Neural cell (in vitro differentiated cells): Measurements from ENCODE around the gene COX4I1. TPM values are rescaled to one million over a fixed set of nuclear protein-coding genes. Genes with fewer than 3 reads are reported as not detected.
"Not testable (repeated sequence)": the region's sequence is repeated elsewhere in the genome, so short reads cannot be mapped to it uniquely, and the experiment has no call there.

Experiments
- H2AFZ ChIP-seq: fragments of 200-600, 300-800 bp; sonication (generic), shearing (Covaris generic); 2 replicates; pipeline ENCODE4 v1.6.0; 2014; ENCODE audit warnings: low read depth, mild to moderate bottlenecking, antibody characterized with exemption, low read length, moderate library complexity
- H3F3A ChIP-seq: fragments of 200-600 bp; shearing (Covaris generic); 2 replicates; pipeline ENCODE4 v1.6.1; 2016; ENCODE audit warnings: mild to moderate bottlenecking, moderate library complexity, mixed read lengths, antibody characterized with exemption, low read length; ENCODE audit not compliant: insufficient read depth, poor library complexity, severe bottlenecking
- H3K27ac ChIP-seq: fragments of 200-600, 300-800 bp; sonication (generic), shearing (Covaris generic); 2 replicates; pipeline ENCODE4 v1.5.1; 2014; ENCODE audit warnings: mild to moderate bottlenecking, low read length, moderate library complexity
- H3K27me3 ChIP-seq: fragments of 300-800, 200-600 bp; sonication (generic), shearing (Covaris generic); 2 replicates; pipeline ENCODE4 v1.6.0; 2014; ENCODE audit warnings: mild to moderate bottlenecking, low read depth, low read length, moderate library complexity; ENCODE audit not compliant: insufficient read depth
- H3K36me3 ChIP-seq: fragments of 300-800, 200-600 bp; sonication (generic), shearing (Covaris generic); 2 replicates; pipeline ENCODE4 v1.5.1; 2014; ENCODE audit warnings: mild to moderate bottlenecking, antibody characterized with exemption, low read length, moderate library complexity; ENCODE audit not compliant: insufficient read depth
- H3K4me2 ChIP-seq: fragments of 300-800, 200-600 bp; sonication (generic), shearing (Covaris generic); 2 replicates; pipeline ENCODE4 v1.6.0; 2014; ENCODE audit warnings: mild to moderate bottlenecking, low read length
- H3K4me3 ChIP-seq: fragments of 300-800, 200-600 bp; sonication (generic), shearing (Covaris generic); 2 replicates; pipeline ENCODE4 v1.5.1; 2014; ENCODE audit warnings: mild to moderate bottlenecking, low read length, moderate library complexity
- H3K79me2 ChIP-seq: fragments of 200-600 bp; shearing (Covaris generic); replicated peaks from 2 replicates; pipeline ENCODE4 v1.6.0; 2014; ENCODE audit warnings: mild to moderate bottlenecking, low read length, moderate library complexity; ENCODE audit not compliant: insufficient read depth
- H3K9ac ChIP-seq: fragments of 300-800, 200-600 bp; sonication (generic), shearing (Covaris generic); 2 replicates; pipeline ENCODE4 v1.6.1; 2016; ENCODE audit warnings: mild to moderate bottlenecking, low read length, mixed read lengths
- H3K9me2 ChIP-seq: fragments of 200-600 bp; shearing (Covaris generic); 2 replicates; pipeline ENCODE4 v1.6.1; 2016; ENCODE audit warnings: mild to moderate bottlenecking, low read length, mixed read lengths; ENCODE audit not compliant: insufficient read depth
- H3K9me3 ChIP-seq: fragments of 200-600, 300-800 bp; sonication (generic), shearing (Covaris generic); 2 replicates; pipeline ENCODE4 v1.6.1; 2016; ENCODE audit warnings: mild to moderate bottlenecking, mixed run types, low read length, moderate library complexity, mixed read lengths
- H4K20me1 ChIP-seq: fragments of 200-600 bp; shearing (Covaris generic); 2 replicates; pipeline ENCODE4 v1.6.1; 2016; ENCODE audit warnings: mild to moderate bottlenecking, mixed run types; ENCODE audit not compliant: insufficient read depth
- CTCF ChIP-seq: fragments of 450-650 bp; IDR thresholded peaks from 2 replicates; pipeline ENCODE4 v1.5.1; 2014; ENCODE audit warnings: antibody characterized with exemption, mild to moderate bottlenecking, moderate library complexity; ENCODE audit not compliant: poor library complexity, severe bottlenecking
- EP300 ChIP-seq: fragments of 450-650 bp; conservative IDR thresholded peaks from 2 replicates; pipeline ENCODE4 v1.6.1; 2014; ENCODE audit warnings: antibody characterized with exemption, mild to moderate bottlenecking, moderate library complexity; ENCODE audit not compliant: poor library complexity, severe bottlenecking
- EZH2 ChIP-seq: fragments of 200-600, 300-800 bp; shearing (Covaris generic), sonication (generic); IDR thresholded peaks from 2 replicates; pipeline ENCODE4 v1.6.1; 2014; ENCODE audit warnings: antibody characterized with exemption, low read length, borderline replicate concordance, mild to moderate bottlenecking; ENCODE audit not compliant: insufficient read depth, poor library complexity, severe bottlenecking
- MXI1 ChIP-seq: fragments of 450-650 bp; conservative IDR thresholded peaks from 2 replicates; pipeline ENCODE4 v1.6.1; 2014; ENCODE audit warnings: antibody characterized with exemption, mild to moderate bottlenecking; ENCODE audit not compliant: poor library complexity, severe bottlenecking
- POLR2AphosphoS5 ChIP-seq: IDR thresholded peaks from 2 replicates; pipeline ENCODE4 v1.6.1; 2012
- RAD21 ChIP-seq: fragments of 450-650 bp; conservative IDR thresholded peaks from 2 replicates; pipeline ENCODE4 v1.6.1; 2014; ENCODE audit warnings: antibody characterized with exemption, mild to moderate bottlenecking, moderate library complexity
- SMC3 ChIP-seq: fragments of 450-650 bp; conservative IDR thresholded peaks from 2 replicates; pipeline ENCODE4 v1.6.1; 2014; ENCODE audit warnings: antibody characterized with exemption, mild to moderate bottlenecking, moderate library complexity; ENCODE audit not compliant: poor library complexity
- TAF1 ChIP-seq: IDR thresholded peaks from 2 replicates; pipeline ENCODE4 v1.6.1; 2012; ENCODE audit warnings: low read depth
- polyA plus RNA-seq: library from polyadenylated mRNA; depleted of rRNA; stranded (reverse); fragments of >200 nt; gene quantifications from 2 replicates; pipeline ENCODE4 v1.2.3, GENCODE V29; 2014
- TF ChIP-seq, protein P1 (sequence below): IDR thresholded peaks from 2 replicates; pipeline ENCODE4 v1.6.1; 2012; ENCODE audit warnings: borderline replicate concordance

COX4I1 gene
- polyA plus RNA-seq, 1 donor from 2014 or later = 709 TPM

GRCh38 chr16:85806539-85806938, 7.0 kb downstream of the COX4I1 start:
- peaks cover 8% of the 10 kb centered on the region for H3K36me3 ChIP-seq
- no peak overlapping the region for H2AFZ ChIP-seq
- H3K9ac ChIP-seq = no peak overlapping the region
- no peak for TF ChIP-seq MXI1
- no peak for TF ChIP-seq TAF1
- TF ChIP-seq EZH2 = no peak
- no peak for TF ChIP-seq EP300
- no peak for TF ChIP-seq SMC3
- TF ChIP-seq RAD21 = no peak
- TF ChIP-seq, protein P1, sequence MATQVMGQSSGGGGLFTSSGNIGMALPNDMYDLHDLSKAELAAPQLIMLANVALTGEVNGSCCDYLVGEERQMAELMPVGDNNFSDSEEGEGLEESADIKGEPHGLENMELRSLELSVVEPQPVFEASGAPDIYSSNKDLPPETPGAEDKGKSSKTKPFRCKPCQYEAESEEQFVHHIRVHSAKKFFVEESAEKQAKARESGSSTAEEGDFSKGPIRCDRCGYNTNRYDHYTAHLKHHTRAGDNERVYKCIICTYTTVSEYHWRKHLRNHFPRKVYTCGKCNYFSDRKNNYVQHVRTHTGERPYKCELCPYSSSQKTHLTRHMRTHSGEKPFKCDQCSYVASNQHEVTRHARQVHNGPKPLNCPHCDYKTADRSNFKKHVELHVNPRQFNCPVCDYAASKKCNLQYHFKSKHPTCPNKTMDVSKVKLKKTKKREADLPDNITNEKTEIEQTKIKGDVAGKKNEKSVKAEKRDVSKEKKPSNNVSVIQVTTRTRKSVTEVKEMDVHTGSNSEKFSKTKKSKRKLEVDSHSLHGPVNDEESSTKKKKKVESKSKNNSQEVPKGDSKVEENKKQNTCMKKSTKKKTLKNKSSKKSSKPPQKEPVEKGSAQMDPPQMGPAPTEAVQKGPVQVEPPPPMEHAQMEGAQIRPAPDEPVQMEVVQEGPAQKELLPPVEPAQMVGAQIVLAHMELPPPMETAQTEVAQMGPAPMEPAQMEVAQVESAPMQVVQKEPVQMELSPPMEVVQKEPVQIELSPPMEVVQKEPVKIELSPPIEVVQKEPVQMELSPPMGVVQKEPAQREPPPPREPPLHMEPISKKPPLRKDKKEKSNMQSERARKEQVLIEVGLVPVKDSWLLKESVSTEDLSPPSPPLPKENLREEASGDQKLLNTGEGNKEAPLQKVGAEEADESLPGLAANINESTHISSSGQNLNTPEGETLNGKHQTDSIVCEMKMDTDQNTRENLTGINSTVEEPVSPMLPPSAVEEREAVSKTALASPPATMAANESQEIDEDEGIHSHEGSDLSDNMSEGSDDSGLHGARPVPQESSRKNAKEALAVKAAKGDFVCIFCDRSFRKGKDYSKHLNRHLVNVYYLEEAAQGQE = no peak
- TF ChIP-seq CTCF = no peak
- TF ChIP-seq POLR2AphosphoS5 = no peak
- no peak overlapping the region for H3K4me2 ChIP-seq
- H3K27me3 ChIP-seq = no peaks in the 10 kb centered on the region
- no peaks in the 10 kb centered on the region for H4K20me1 ChIP-seq
- H3K4me3 ChIP-seq = no peak overlapping the region
- H3K79me2 ChIP-seq = peaks cover 1% of the 10 kb centered on the region
- no peak overlapping the region for H3K27ac ChIP-seq
- H3K9me3 ChIP-seq = no peaks in the 10 kb centered on the region
- H3K9me2 ChIP-seq = no peaks in the 10 kb centered on the region
- no peaks in the 10 kb centered on the region for H3F3A ChIP-seq

- not testable (repeated sequence) for H3K27ac ChIP-seq, H3K9me3 ChIP-seq, H3F3A ChIP-seq
Observed at GRCh38 chr16:85807340-85807739, 7.8 kb downstream of the COX4I1 start.

DNA sequence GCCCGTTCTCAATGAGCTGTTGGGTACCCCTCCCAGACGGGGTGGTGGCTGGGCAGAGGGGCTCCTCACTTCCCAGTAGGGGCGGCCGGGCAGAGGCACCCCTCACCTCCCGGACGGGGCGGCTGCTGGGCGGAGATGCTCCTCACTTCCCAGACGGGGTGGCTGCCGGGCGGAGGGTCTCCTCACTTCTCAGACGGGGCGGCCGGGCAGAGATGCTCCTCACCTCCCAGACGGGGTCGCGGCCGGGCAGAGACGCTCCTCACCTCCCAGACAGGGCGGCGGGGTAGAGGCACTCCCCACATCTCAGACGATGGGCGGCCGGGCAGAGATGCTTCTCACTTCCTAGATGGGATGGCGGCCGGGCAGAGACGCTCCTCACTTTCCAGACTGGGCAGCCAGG, 8.6 kb downstream of the COX4I1 start:
- not testable (repeated sequence) for H3F3A ChIP-seq, H3K9me3 ChIP-seq, H3K79me2 ChIP-seq, H4K20me1 ChIP-seq, H3K4me2 ChIP-seq, H3K4me3 ChIP-seq, H3K9me2 ChIP-seq, H3K27me3 ChIP-seq, H2AFZ ChIP-seq, H3K27ac ChIP-seq, H3K9ac ChIP-seq, H3K36me3 ChIP-seq

More at GRCh38 chr16:85807340-85807739, 7.8 kb downstream of the COX4I1 start:
- not testable (repeated sequence) for H2AFZ ChIP-seq, H3K27me3 ChIP-seq, H3K36me3 ChIP-seq, H3K4me2 ChIP-seq, H3K9ac ChIP-seq, H3K79me2 ChIP-seq, H3K4me3 ChIP-seq, H4K20me1 ChIP-seq, H3K9me2 ChIP-seq
